GM12891 (cell line): ENCODE measurements around the gene MTFMT.

Source experiments
- PAX5 ChIP-seq: IDR thresholded peaks from 2 replicates; pipeline ENCODE4 v1.6.1; 2011; ENCODE audit warnings: low read length, moderate library complexity, mild to moderate bottlenecking; ENCODE audit not compliant: insufficient read depth, severe bottlenecking
- POLR2A ChIP-seq: IDR thresholded peaks from 2 replicates; pipeline ENCODE4 v1.6.1; 2011; ENCODE audit warnings: low read depth, low read length, control low read depth
- POLR2AphosphoS5 ChIP-seq: IDR thresholded peaks from 2 replicates; pipeline ENCODE4 v1.6.1; 2011; ENCODE audit warnings: low read depth, low read length, control low read depth
- SPI1 ChIP-seq: IDR thresholded peaks from 2 replicates; pipeline ENCODE4 v1.6.1; 2011; ENCODE audit warnings: low read depth, low read length, control low read depth
- TAF1 ChIP-seq: IDR thresholded peaks from 2 replicates; pipeline ENCODE4 v1.6.1; 2011; ENCODE audit warnings: low read depth, low read length, control low read depth

GRCh38 chr15:65008983-65009382 lies 20.5 kb downstream of the MTFMT start:
- TF ChIP-seq TAF1 (no peak), POLR2A (no peak), POLR2AphosphoS5 (no peak), PAX5 (no peak), SPI1 (no peak)
